ENCODE measurements around the gene CLIC6. TPM values are rescaled to one million over a fixed set of nuclear protein-coding genes. Genes with fewer than 3 reads are reported as not detected.

The CLIC6 gene
- total and polyA plus RNA-seq, 9 of the 15 experiments (the other 6 are each of a cell fraction or from before 2014, with no cell fraction given): not detected

GRCh38 chr21:34639882-34640788 lies 28.7 kb upstream of the CLIC6 start (continued):
- TF ChIP-seq ZBTB40 (IDR thresholded peaks at IDR 0.05): 0 out of 2 replicates have a peak, but pooled peaks have one; percentile 40
- TF ChIP-seq ZBTB40 (CRISPR knock-in tag; IDR thresholded peaks at IDR 0.05): no peak
- TF ChIP-seq E2F6 (IDR thresholded peaks at IDR 0.05; ENCODE audit: borderline replicate concordance in 1 of 2, extremely low read depth in 1 of 2, insufficient read depth in 1 of 2, insufficient read length in 1 of 2, low read depth in 1 of 2, low read length in 1 of 2, poor library complexity in 1 of 2, severe bottlenecking in 1 of 2): peak in 1 of 2 experiments; percentile 67
- TF ChIP-seq DMBX1 (CRISPR knock-in tag; IDR thresholded peaks at IDR 0.05; ENCODE audit: borderline replicate concordance): 0 out of 2 replicates have a peak, but pooled peaks have one; percentile 54
- TF ChIP-seq USF2 (CRISPR knock-in tag; IDR thresholded peaks at IDR 0.05): peak; percentile 46
- TF ChIP-seq JUND (IDR thresholded peaks at IDR 0.05; ENCODE audit: borderline replicate concordance, low read depth, low read length): peak; percentile 39; the same call in 1 of the 2 replicates
- TF ChIP-seq JUND (tag; IDR thresholded peaks at IDR 0.05; ENCODE audit: borderline replicate concordance, low read depth, low read length): peak; percentile 50; the same call in 2 of the 3 replicates
- no peak for TF ChIP-seq NR4A1 (CRISPR knock-in tag; IDR thresholded peaks at IDR 0.05)
- TF ChIP-seq NR4A1 (tag; IDR thresholded peaks at IDR 0.05): peak; percentile 85
- TF ChIP-seq MAZ (CRISPR knock-in tag; conservative IDR thresholded peaks at IDR 0.05 in 1 of 2, IDR thresholded peaks at IDR 0.05 in 1 of 2): peak; percentile 31 to 76; a peak in 2 of 4 replicates
- peak; percentile 21; the same call in 1 of the 2 replicates for TF ChIP-seq MECOM (CRISPR knock-in tag; IDR thresholded peaks at IDR 0.05)
- 0 out of 2 replicates have a peak, but pooled peaks have one; percentile 20 for TF ChIP-seq EP300 (IDR thresholded peaks at IDR 0.05; ENCODE audit: low read length)
